SH-SY5Y (cell line): ENCODE measurements around the gene PRUNE2.

Source experiments
- GATA2 ChIP-seq: IDR thresholded peaks from 2 replicates; pipeline ENCODE4 v1.6.1; 2011; ENCODE audit warnings: mild to moderate bottlenecking, low read depth, low read length
- GATA3 ChIP-seq: IDR thresholded peaks from 2 replicates; pipeline ENCODE4 v1.6.1; 2011; ENCODE audit warnings: low read depth, mild to moderate bottlenecking, low read length, moderate library complexity

DNA sequence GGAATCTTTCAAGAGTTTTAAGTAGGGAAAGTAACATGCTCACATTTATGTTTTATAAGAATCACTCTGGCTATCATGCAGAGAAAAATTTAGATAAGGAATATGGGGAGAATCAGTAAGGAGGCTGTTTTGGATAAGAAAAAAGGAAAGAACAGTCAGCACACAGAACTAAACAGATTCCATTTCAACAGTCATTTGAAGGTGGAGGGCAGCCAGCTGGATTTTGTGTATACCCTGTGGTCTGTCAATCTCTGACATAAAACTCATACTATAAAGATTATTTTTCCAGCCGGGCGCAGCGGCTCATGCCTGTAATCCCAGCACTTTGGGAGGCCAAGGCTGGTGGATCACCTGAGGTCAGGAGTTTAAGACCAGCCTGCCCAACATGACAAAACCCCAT lies 77.5 kb downstream of the PRUNE2 start:
- TF ChIP-seq GATA2 = no peak
- TF ChIP-seq GATA3 = no peak
